NT2/D1 (cell line): ENCODE data around the gene LEMD3.

Source experiments
- DNase-seq: peaks from one replicate; pipeline ENCODE4 v3.0.0-alpha.2; 2011; ENCODE audit warnings: low read depth, low spot score
- H3K27me3 ChIP-seq: 2 replicates; pipeline ENCODE4 v1.6.0; 2011; ENCODE audit warnings: mild to moderate bottlenecking; ENCODE audit not compliant: insufficient read length, insufficient read depth
- H3K36me3 ChIP-seq: 2 replicates; pipeline ENCODE4 v1.6.1; 2011; ENCODE audit warnings: mild to moderate bottlenecking, low read length, mixed read lengths; ENCODE audit not compliant: insufficient read depth, insufficient read length
- H3K4me1 ChIP-seq: 2 replicates; pipeline ENCODE4 v1.5.1; 2011; ENCODE audit not compliant: insufficient read depth, insufficient read length
- H3K4me3 ChIP-seq: 2 replicates; pipeline ENCODE4 v1.5.1; 2011; ENCODE audit warnings: low read depth; ENCODE audit not compliant: insufficient read length
- H3K9ac ChIP-seq: 2 replicates; pipeline ENCODE4 v1.6.0; 2011; ENCODE audit warnings: low read depth; ENCODE audit not compliant: insufficient read length
- H3K9me3 ChIP-seq: 2 replicates; pipeline ENCODE4 v1.5.1; 2011; ENCODE audit warnings: mild to moderate bottlenecking, low read length; ENCODE audit not compliant: insufficient read depth
- SUZ12 ChIP-seq: IDR thresholded peaks from 2 replicates; pipeline ENCODE4 v1.6.1; 2011; ENCODE audit not compliant: insufficient read length, insufficient read depth; ENCODE audit errors: extremely low read depth
- YY1 ChIP-seq: IDR thresholded peaks from 2 replicates; pipeline ENCODE4 v1.6.1; 2011; ENCODE audit not compliant: insufficient read length, insufficient read depth
- ZNF274 ChIP-seq: IDR thresholded peaks from 2 replicates; pipeline ENCODE4 v1.6.1; 2011; ENCODE audit warnings: mild to moderate bottlenecking, low read depth, low read length

Gene LEMD3

DNA sequence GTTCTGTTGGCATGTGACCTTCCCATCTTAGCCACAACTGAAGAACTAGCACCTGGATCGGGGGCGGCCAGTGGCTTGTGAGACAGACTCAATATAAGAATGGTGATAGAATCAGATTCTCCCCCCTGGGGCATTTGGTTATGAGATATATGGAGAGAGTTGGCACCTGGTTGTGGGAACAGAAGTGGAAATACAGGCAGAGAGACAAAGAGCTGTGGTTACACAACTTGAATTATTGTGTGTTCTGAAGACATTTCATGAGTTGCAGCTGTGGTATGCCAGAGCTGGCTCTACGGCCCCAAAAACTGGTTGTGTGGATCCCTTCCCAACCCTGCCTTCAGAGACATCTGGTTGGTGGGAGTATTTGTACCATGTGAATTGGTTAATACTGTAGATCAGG lies 106.2 kb downstream of the LEMD3 start:
- no peak for DNase-seq
- no peak for TF ChIP-seq ZNF274
- TF ChIP-seq SUZ12: no peak
- no peak for TF ChIP-seq YY1

GRCh38 chr12:65276916-65277530 lies 107.6 kb downstream of the LEMD3 start:
- TF ChIP-seq SUZ12 (no peak), YY1 (no peak), ZNF274 (no peak)
- Histone ChIP-seq H3K9ac (no peak overlapping the region), H3K4me3 (no peak overlapping the region), H3K36me3 (no peaks in the 10 kb centered on the region), H3K27me3 (peaks cover 37% of the 10 kb centered on the region), H3K4me1 (no peaks in the 10 kb centered on the region), H3K9me3 (no peaks in the 10 kb centered on the region)
- DNase-seq: no peak

More for the DNA sequence above, 106.2 kb downstream of the LEMD3 start:
- Histone ChIP-seq H3K4me3 (no peak overlapping the region), H3K9ac (no peak overlapping the region), H3K36me3 (no peaks in the 10 kb centered on the region), H3K9me3 (no peaks in the 10 kb centered on the region), H3K27me3 (peaks cover 34% of the 10 kb centered on the region), H3K4me1 (no peaks in the 10 kb centered on the region)

DNA sequence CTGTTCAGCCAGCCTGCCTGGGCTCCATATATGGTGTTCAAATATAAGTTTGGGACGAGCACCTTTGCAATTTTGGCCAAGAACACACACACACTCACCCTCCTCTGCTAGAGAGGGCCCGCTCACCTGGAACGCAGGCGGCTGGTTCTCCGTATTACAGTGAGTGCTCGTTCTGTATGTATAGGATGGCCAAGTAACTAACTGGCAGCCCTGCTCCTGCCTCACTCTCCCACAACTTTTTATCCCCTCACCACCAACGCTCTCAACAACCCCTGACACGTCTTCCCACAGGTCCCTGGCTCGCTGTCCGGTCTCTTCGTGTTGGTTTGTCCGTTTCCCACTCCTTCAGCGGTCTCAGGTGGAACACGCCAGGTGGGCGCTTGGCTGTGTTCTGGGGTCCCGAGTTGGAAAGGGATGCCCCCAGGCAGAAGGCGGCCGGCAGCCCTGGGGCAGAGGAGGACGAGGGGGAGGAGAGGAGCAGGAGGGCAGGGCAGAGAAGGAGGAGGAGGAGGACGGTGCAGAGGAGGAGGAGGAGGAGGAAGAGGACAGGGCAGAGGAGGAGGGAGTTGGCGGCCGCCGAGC lies 108.7 kb downstream of the LEMD3 start:
- Histone ChIP-seq H3K9me3 (no peaks in the 10 kb centered on the region), H3K27me3 (peaks cover 37% of the 10 kb centered on the region), H3K4me3 (peak overlapping the region; percentile 84), H3K4me1 (no peaks in the 10 kb centered on the region), H3K36me3 (no peaks in the 10 kb centered on the region), H3K9ac (peak overlapping the region; percentile 77)
- no peak for DNase-seq
- TF ChIP-seq YY1: no peak

- H3K9ac ChIP-seq: peak within 1 kb of the TSS; percentile 77
- H3K4me3 ChIP-seq: peak within 1 kb of the TSS; percentile 84
- H3K36me3 ChIP-seq: no peaks in the 10 kb centered on the region
- H3K27me3 ChIP-seq: peaks cover 37% of the 10 kb centered on the region
- TF ChIP-seq ZNF274 (no peak), YY1 (no peak), SUZ12 (no peak)
- peak; percentile 50 for DNase-seq
- H3K9me3 ChIP-seq: no peaks in the 10 kb centered on the region
- H3K4me1 ChIP-seq: no peaks in the 10 kb centered on the region
Observed at GRCh38 chr12:65278576-65279368, 109.4 kb downstream of the LEMD3 start, which contains the start of gene MSRB3. Gene MSRB3 (plus strand): TSS chr12:65278683. CDS start chr12:65308580, 29,897 bp downstream.

GRCh38 chr12:65279369-65280112 lies 110.2 kb downstream of the LEMD3 start:
- TF ChIP-seq ZNF274: no peak
- no peak for TF ChIP-seq SUZ12
- no peak for TF ChIP-seq YY1
- DNase-seq: no peak

GRCh38 chr12:65280306-65280705 lies 110.9 kb downstream of the LEMD3 start:
- no peak overlapping the region for H3K4me3 ChIP-seq
- no peak for DNase-seq
- no peaks in the 10 kb centered on the region for H3K9me3 ChIP-seq
- no peaks in the 10 kb centered on the region for H3K4me1 ChIP-seq
- no peak for TF ChIP-seq SUZ12
- TF ChIP-seq ZNF274: no peak
- no peak for TF ChIP-seq YY1
- peaks cover 37% of the 10 kb centered on the region for H3K27me3 ChIP-seq
- no peak overlapping the region for H3K9ac ChIP-seq
- no peaks in the 10 kb centered on the region for H3K36me3 ChIP-seq

More at GRCh38 chr12:65279369-65280112, 110.2 kb downstream of the LEMD3 start:
- no peaks in the 10 kb centered on the region for H3K4me1 ChIP-seq
- H3K4me3 ChIP-seq: peak overlapping the region; percentile 84
- peaks cover 37% of the 10 kb centered on the region for H3K27me3 ChIP-seq
- peak overlapping the region; percentile 77 for H3K9ac ChIP-seq
- H3K36me3 ChIP-seq: no peaks in the 10 kb centered on the region
- no peaks in the 10 kb centered on the region for H3K9me3 ChIP-seq
